Neuron (in vitro differentiated cells): ENCODE results near the gene TFAP2D.

ENCODE experiments used
- H2AFZ ChIP-seq: one replicate; pipeline ENCODE4 v1.6.1; 2013; ENCODE audit warnings: low read depth, mild to moderate bottlenecking, inconsistent platforms, low read length, moderate library complexity
- H3K27me3 ChIP-seq: one replicate; pipeline ENCODE4 v1.6.1; 2013; ENCODE audit warnings: low read length; ENCODE audit not compliant: insufficient read depth
- H3K36me3 ChIP-seq: one replicate; pipeline ENCODE4 v1.6.1; 2013; ENCODE audit warnings: low read length; ENCODE audit not compliant: insufficient read depth
- H3K4me1 ChIP-seq: one replicate; pipeline ENCODE4 v1.6.1; 2013; ENCODE audit warnings: low read length; ENCODE audit not compliant: insufficient read depth
- H3K4me3 ChIP-seq: 2 replicates; pipeline ENCODE4 v1.5.1; 2013; ENCODE audit warnings: mild to moderate bottlenecking, low read length, moderate library complexity
- H3K9me3 ChIP-seq: one replicate; pipeline ENCODE4 v1.6.1; 2013; ENCODE audit warnings: low read length

Gene TFAP2D

DNA sequence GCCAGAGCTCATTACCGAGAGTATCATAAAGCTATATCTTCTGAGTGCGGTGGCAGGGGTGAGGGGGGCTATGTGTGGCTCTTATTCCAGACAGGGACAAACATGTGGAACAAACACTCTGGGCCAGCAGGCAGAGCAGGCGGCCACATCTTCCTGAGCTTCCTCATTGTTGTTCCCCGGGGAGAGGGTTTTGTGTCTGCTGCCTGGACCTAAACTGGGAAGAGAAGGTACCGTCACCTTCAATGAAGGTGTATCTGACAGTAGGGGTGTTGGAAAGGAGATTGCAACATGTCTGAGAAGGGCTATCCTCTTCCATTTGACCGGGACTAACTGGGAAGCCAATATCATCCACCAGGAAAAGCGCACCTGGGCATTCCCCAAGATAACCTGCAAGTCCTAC lies 1.6 kb upstream of the TFAP2D start:
- Histone ChIP-seq H3K36me3 (no peaks in the 10 kb centered on the region), H3K9me3 (peaks cover 3% of the 10 kb centered on the region), H2AFZ (no peak overlapping the region), H3K4me3 (no peak overlapping the region), H3K4me1 (no peaks in the 10 kb centered on the region), H3K27me3 (peaks cover 89% of the 10 kb centered on the region)

DNA sequence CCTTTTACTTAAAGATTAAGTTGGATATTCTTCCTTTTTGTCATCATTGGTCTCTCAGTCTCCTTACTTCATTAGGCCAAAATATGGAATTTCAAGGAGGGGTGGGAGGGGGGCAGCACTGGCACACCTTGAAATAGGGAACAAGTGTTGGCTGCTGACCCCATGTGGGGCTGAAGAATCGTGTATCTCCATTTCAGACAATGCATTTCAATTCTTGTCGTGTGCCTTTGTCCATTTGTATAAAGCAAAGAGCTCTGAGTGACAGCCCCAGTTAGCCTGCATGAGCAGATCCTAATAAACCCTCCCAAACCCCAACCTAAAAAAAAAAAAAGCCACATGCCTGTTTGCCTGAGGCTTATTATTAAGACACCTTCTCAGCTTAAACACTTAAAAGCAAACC lies 1.0 kb upstream of the TFAP2D start:
- H3K4me1 ChIP-seq, result no peaks in the 10 kb centered on the region
- no peak overlapping the region for H2AFZ ChIP-seq
- H3K36me3 ChIP-seq, result no peaks in the 10 kb centered on the region
- H3K27me3 ChIP-seq, result peaks cover 89% of the 10 kb centered on the region
- H3K4me3 ChIP-seq, result no peak overlapping the region
- peaks cover 3% of the 10 kb centered on the region for H3K9me3 ChIP-seq

GRCh38 chr6:50713977-50714486 lies 706 bp downstream of the TFAP2D start:
- Histone ChIP-seq H3K4me3 (no peak overlapping the region), H2AFZ (no peak overlapping the region), H3K9me3 (peaks cover under 1% of the 10 kb centered on the region), H3K4me1 (no peaks in the 10 kb centered on the region), H3K36me3 (no peaks in the 10 kb centered on the region), H3K27me3 (peaks cover 88% of the 10 kb centered on the region)

DNA sequence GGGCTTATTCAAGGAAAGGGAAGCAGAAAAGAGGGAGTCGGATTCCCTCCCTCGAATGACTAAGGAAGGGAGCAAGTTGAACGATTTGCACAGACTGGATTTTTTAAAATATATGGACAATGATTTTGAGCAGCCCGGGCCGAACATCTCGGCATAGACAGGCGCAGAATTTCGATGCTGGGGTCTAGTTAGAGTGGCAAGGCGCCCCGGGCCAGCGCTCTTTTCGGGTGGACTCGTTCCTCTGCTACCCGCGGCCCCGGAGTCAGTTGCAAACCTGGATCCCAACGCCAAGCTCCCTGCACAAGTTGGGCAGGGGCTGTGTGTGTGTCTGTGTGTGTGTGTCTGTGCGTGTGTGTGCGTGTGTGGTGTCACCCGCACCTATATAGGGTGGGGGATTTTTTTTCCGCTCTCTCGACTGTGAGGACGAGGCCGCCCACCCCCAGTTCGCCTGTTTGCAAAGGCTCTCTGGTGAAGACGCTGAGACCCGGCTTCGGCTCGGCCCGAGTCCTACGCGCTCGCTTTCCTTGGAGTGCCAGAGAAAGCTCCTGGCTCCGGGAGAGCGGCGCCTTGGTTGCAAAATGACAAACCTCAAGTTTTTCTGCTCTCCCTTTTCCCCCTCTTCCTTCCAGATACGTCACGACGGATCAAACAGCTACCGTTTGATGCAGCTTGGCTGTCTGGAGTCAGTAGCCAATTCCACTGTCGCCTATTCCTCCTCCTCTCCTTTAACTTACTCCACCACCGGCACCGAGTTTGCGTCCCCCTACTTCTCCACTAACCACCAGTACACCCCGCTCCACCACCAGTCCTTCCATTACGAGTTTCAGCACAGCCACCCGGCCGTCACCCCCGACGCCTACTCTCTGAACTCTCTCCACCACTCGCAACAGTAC lies 1.4 kb downstream of the TFAP2D start:
- Histone ChIP-seq H3K9me3 (no peaks in the 10 kb centered on the region), H3K4me1 (no peaks in the 10 kb centered on the region), H3K27me3 (peaks cover 87% of the 10 kb centered on the region), H3K36me3 (no peaks in the 10 kb centered on the region), H3K4me3 (no peak overlapping the region), H2AFZ (no peak overlapping the region)

DNA sequence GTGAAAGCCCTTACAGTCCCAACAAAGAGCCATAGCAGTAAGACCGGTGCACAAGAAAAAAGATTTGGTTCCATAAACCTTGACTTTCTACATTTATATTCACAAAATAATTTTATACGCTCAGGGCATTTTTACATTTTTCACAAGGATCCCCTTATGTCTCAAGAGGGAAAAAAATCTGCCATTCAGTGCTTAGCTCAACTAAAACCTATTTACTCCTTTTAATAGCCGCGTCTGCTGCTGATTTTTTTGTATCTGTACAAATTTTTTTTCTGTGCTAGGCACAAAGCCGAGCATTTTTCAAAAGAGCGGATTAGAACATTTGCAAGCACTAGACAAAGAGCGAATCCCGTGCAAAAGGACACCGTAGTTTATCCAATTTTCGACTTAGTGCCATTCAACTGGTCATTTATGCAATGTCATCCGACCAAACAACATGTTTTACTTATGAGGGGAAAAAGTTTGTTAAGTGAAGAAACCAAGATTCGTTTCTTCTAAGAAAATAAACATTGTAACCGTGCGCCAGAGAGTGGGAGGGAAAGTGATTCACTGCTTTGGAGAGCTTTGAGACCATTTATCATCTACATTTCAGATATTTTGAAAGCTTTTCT lies 3.7 kb downstream of the TFAP2D start:
- Histone ChIP-seq H2AFZ (no peak overlapping the region), H3K27me3 (peaks cover 84% of the 10 kb centered on the region), H3K4me3 (no peak overlapping the region), H3K4me1 (no peaks in the 10 kb centered on the region), H3K36me3 (no peaks in the 10 kb centered on the region), H3K9me3 (no peaks in the 10 kb centered on the region)

- Histone ChIP-seq H3K36me3 (no peaks in the 10 kb centered on the region), H3K4me1 (no peaks in the 10 kb centered on the region), H2AFZ (no peak overlapping the region), H3K4me3 (no peak overlapping the region), H3K9me3 (no peaks in the 10 kb centered on the region), H3K27me3 (peaks cover 84% of the 10 kb centered on the region)
Measured at GRCh38 chr6:50717734-50718457, 4.6 kb downstream of the TFAP2D start.

DNA sequence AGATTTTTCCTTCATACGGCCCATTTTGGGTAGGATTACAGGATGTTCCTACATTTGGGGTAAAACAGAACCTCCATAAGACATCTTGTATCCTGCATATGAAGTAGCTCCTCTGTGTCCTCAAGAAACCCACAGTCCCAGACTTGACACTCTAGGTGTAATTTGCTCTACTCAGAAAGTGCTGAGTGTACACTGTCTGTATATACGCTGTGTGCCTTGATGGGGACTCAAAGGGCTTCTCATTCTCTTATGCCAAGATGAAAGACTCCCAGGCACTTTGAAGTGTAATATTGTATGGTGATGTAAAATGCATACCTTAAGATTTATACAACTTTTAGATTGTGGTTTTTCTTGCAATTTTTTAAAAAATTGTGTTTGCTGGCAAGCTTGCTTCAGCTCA lies 5.2 kb downstream of the TFAP2D start:
- peaks cover 85% of the 10 kb centered on the region for H3K27me3 ChIP-seq
- H3K4me1 ChIP-seq, result no peaks in the 10 kb centered on the region
- no peaks in the 10 kb centered on the region for H3K9me3 ChIP-seq
- H3K4me3 ChIP-seq, result no peak overlapping the region
- no peaks in the 10 kb centered on the region for H3K36me3 ChIP-seq
- H2AFZ ChIP-seq, result no peak overlapping the region

- Histone ChIP-seq H3K9me3 (no peaks in the 10 kb centered on the region), H3K4me1 (no peaks in the 10 kb centered on the region), H3K4me3 (no peak overlapping the region), H3K27me3 (peaks cover 87% of the 10 kb centered on the region), H3K36me3 (no peaks in the 10 kb centered on the region), H2AFZ (no peak overlapping the region)
Measured at GRCh38 chr6:50720623-50721022, 7.3 kb downstream of the TFAP2D start.

DNA sequence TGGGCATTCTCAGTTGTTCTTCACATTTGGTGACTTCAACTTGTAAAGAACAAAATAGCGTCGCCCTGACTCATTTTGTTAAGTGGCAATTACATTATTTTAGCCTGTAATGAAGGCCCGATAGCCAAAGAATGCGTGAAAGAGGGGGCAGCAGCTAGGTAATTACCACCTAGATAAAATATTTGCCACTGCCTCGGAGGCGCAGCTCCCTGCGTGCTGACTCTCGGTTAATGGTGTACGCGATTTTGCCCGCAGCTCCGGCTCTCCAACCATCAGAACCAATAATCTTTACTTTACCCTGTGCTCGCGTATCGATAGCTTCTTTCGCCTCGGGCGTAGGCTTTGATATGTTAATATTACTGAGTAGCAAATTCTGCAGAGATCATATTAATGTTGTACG lies 8.7 kb downstream of the TFAP2D start:
- H3K4me3 ChIP-seq, result no peak overlapping the region
- H2AFZ ChIP-seq, result no peak overlapping the region
- peaks cover 75% of the 10 kb centered on the region for H3K27me3 ChIP-seq
- no peaks in the 10 kb centered on the region for H3K36me3 ChIP-seq
- H3K4me1 ChIP-seq, result no peaks in the 10 kb centered on the region
- H3K9me3 ChIP-seq, result no peaks in the 10 kb centered on the region

DNA sequence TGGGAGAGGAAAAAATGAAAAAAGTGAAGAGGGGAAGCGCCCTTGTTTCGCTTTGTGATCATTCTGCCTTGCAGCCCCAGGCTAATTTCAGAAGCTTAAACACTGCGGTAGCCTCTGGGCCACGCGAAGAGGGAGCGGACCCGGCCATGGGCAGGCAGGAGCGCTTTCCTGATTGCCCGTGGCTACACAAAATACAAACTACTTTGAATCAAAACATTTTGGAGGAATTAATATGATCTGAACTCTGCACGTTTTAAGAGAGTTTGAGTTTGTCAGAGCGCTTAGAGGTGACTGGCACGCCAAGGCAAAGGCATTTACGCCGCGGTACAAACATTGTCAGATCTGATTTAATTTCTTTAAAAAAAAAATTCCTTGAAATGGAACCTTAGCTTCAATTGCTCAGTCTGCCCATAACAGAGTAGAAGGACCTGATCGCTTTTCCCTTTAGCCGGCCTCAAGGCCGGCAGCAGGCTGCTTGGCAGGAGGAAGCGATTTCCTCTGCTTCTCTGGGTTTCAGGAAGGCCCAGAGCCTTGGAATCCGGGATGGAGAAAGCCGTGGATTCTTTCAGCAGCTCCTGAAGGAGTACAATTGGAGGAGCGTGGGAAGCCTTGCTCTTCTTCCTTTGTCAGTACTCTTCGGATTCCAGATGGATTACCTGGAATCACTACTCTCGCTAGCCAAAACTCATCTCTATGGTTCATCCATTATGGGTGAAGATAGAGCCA lies 9.7 kb downstream of the TFAP2D start:
- H3K36me3 ChIP-seq, result no peaks in the 10 kb centered on the region
- H2AFZ ChIP-seq, result no peak overlapping the region
- peaks cover 66% of the 10 kb centered on the region for H3K27me3 ChIP-seq
- H3K4me1 ChIP-seq, result no peaks in the 10 kb centered on the region
- H3K9me3 ChIP-seq, result no peaks in the 10 kb centered on the region
- no peak overlapping the region for H3K4me3 ChIP-seq

DNA sequence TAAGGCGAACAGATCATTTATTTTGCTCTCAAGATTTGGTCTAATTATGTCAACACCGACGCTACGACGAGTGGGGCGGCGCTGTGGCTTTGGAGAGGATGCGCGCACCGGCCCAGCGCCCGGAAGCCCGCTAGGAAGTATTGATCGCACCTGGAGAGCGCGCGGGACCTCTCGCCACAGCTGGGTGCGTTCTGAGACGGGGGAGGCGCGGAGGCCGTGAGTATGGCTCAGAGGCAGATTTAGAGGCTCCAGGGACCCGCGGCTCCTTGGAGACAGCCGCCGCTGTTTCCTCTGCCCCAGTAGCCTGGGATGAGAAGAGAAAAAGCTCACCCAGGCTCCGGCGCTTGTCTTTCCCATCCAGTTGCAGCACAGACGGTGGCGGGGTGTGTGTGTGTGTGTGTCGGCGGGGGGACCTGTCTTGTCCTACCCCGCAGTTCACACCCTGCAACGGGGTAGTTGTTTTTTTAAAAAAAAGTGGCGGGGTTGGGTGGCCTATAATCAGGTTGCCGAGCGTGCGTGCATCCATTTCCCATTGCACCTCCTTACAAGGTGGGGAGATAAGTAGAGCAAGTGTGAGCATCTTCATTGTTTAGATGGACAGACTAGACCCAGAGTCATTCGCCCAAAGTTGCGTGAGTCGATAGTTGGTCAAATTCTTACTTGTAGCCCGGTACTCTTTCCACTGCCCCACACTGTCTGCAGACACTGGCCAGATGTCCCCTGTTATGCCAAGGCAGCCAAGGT lies 11.2 kb downstream of the TFAP2D start:
- H3K4me1 ChIP-seq, result no peaks in the 10 kb centered on the region
- peaks cover 53% of the 10 kb centered on the region for H3K27me3 ChIP-seq
- H3K36me3 ChIP-seq, result no peaks in the 10 kb centered on the region
- no peak overlapping the region for H3K4me3 ChIP-seq
- no peak overlapping the region for H2AFZ ChIP-seq
- no peaks in the 10 kb centered on the region for H3K9me3 ChIP-seq

- Histone ChIP-seq H3K36me3 (no peaks in the 10 kb centered on the region), H3K27me3 (no peaks in the 10 kb centered on the region)
Measured at GRCh38 chr6:50734488-50734887, 21.2 kb downstream of the TFAP2D start.

More at GRCh38 chr6:50734488-50734887, 21.2 kb downstream of the TFAP2D start:
- Histone ChIP-seq H3K9me3 (no peaks in the 10 kb centered on the region), H2AFZ (no peak overlapping the region), H3K4me1 (no peaks in the 10 kb centered on the region), H3K4me3 (no peak overlapping the region)
